Loucy (cell line): ENCODE results near the gene AP1B1.

Experiments used
- CTCF ChIP-seq: fragments of 200-600 bp; sonication (generic); conservative IDR thresholded peaks from 2 replicates; pipeline ENCODE4 v1.5.1; 2014; ENCODE audit warnings: mild to moderate bottlenecking, antibody characterized with exemption, low read length
- EZH2phosphoT487 ChIP-seq: fragments of 200-600 bp; IDR thresholded peaks from 2 replicates; pipeline ENCODE4 v1.6.1; 2018; ENCODE audit warnings: antibody characterized with exemption, mild to moderate bottlenecking, moderate library complexity, borderline replicate concordance

- TF ChIP-seq CTCF (no peak), EZH2phosphoT487 (no peak)
These were observed 59.5 kb downstream of the AP1B1 start for GRCh38 chr22:29328566-29329500.
